Upper lobe of right lung (tissue), 1 donor: ENCODE data around the gene UBE2J1. TPM values are rescaled to one million over a fixed set of nuclear protein-coding genes. Genes with fewer than 3 reads are reported as not detected.
A peak's percentile ranks its signal among the peaks of the same experiment; 100 is the strongest.
"Not testable (repeated sequence)": the region's sequence is repeated elsewhere in the genome, so short reads cannot be mapped to it uniquely, and the experiment has no call there.

Source experiments
- ATAC-seq: fragments of 200-7000 bp; cut with Tn5 transposase; one replicate; pipeline ENCODE4 v1.9.1; 2020; ENCODE audit warnings: mild to moderate bottlenecking, moderate library complexity
- DNase-seq: peaks from one replicate; pipeline ENCODE4 v3.0.0-alpha.2; 2020
- H3K27ac ChIP-seq: fragments of 200-600 bp; one replicate; pipeline ENCODE4 v1.8.0; 2022
- H3K27me3 ChIP-seq: fragments of 200-600 bp; one replicate; pipeline ENCODE4 v1.8.0; 2022; ENCODE audit warnings: mild to moderate bottlenecking
- H3K36me3 ChIP-seq: fragments of 200-600 bp; one replicate; pipeline ENCODE4 v1.8.0; 2022
- H3K4me1 ChIP-seq: fragments of 200-600 bp; one replicate; pipeline ENCODE4 v1.8.0; 2022
- H3K4me3 ChIP-seq: fragments of 200-600 bp; one replicate; pipeline ENCODE4 v1.8.0; 2022; ENCODE audit warnings: mild to moderate bottlenecking
- H3K9me3 ChIP-seq: fragments of 200-600 bp; one replicate; pipeline ENCODE4 v1.8.0; 2022
- CTCF ChIP-seq: fragments of 200-600 bp; IDR thresholded peaks from one replicate; pipeline ENCODE4 v1.8.0; 2022; ENCODE audit warnings: antibody characterized with exemption
- intact Hi-C: fragments of 100-400 bp; cut with DNase I; formaldehyde crosslinking; loops from one replicate; pipeline ENCODE4 v1.11.0; 2022
- total RNA-seq: library from RNA; stranded (reverse); fragmentation: NEBNext Ultra II Directional; extraction: Animal tissue kit (Norgen Biotek cat#: 25700); gene quantifications from one replicate; pipeline ENCODE4 v1.2.1, GENCODE V29; 2021
- donor health status: DM: no; HTN: yes; CAD: no; lungs with severe emphysema.

UBE2J1 gene
- total RNA-seq, 1 donor from 2014 or later = 42.7 TPM

- TF ChIP-seq CTCF = no peak
- DNase-seq (no peak), ATAC-seq (peak; percentile 68)
- H3K4me1 ChIP-seq = peaks cover 15% of the 10 kb centered on the region
- H3K27me3 ChIP-seq = no peaks in the 10 kb centered on the region
- H3K9me3 ChIP-seq = no peaks in the 10 kb centered on the region
- no peaks in the 10 kb centered on the region for H3K36me3 ChIP-seq
- no peak overlapping the region for H3K27ac ChIP-seq
- intact Hi-C loops = no loop called here
- no peak overlapping the region for H3K4me3 ChIP-seq
Observed at GRCh38 chr6:89297695-89298351, 54.7 kb downstream of the UBE2J1 start.

- no peak for ATAC-seq
- intact Hi-C loops = no loop called here
- H3K4me3 ChIP-seq = no peak overlapping the region
- no peak overlapping the region for H3K27ac ChIP-seq
- H3K27me3 ChIP-seq = no peaks in the 10 kb centered on the region
- no peaks in the 10 kb centered on the region for H3K36me3 ChIP-seq
- peaks cover 15% of the 10 kb centered on the region for H3K4me1 ChIP-seq
- no peaks in the 10 kb centered on the region for H3K9me3 ChIP-seq
- no peak for DNase-seq
- no peak for TF ChIP-seq CTCF
Observed at GRCh38 chr6:89295981-89296380, 56.5 kb downstream of the UBE2J1 start.

GRCh38 chr6:89295116-89295515 lies 57.4 kb downstream of the UBE2J1 start:
- ATAC-seq, H3K36me3 ChIP-seq, intact Hi-C loops, H3K4me3 ChIP-seq, H3K27ac ChIP-seq, H3K9me3 ChIP-seq, H3K27me3 ChIP-seq, DNase-seq: not testable (repeated sequence)
- peaks cover 15% of the 10 kb centered on the region for H3K4me1 ChIP-seq

GRCh38 chr6:89291256-89291819 lies 61.2 kb downstream of the UBE2J1 start:
- H3K4me1 ChIP-seq = no peaks in the 10 kb centered on the region
- intact Hi-C loops = no loop called here
- no peaks in the 10 kb centered on the region for H3K36me3 ChIP-seq
- H3K4me3 ChIP-seq = no peak overlapping the region
- ATAC-seq (no peak), DNase-seq (no peak)
- no peak overlapping the region for H3K27ac ChIP-seq
- no peaks in the 10 kb centered on the region for H3K9me3 ChIP-seq
- no peak for TF ChIP-seq CTCF
- no peaks in the 10 kb centered on the region for H3K27me3 ChIP-seq

GRCh38 chr6:89290401-89291155 lies 61.9 kb downstream of the UBE2J1 start:
- Histone ChIP-seq H3K4me3 (no peak overlapping the region), H3K36me3 (no peaks in the 10 kb centered on the region), H3K4me1 (no peaks in the 10 kb centered on the region), H3K9me3 (no peaks in the 10 kb centered on the region), H3K27me3 (no peaks in the 10 kb centered on the region), H3K27ac (no peak overlapping the region)
- DNase-seq (peak; percentile 36), ATAC-seq (no peak)
- no peak for TF ChIP-seq CTCF
- intact Hi-C loops = no loop called here

GRCh38 chr6:89289710-89290109 lies 62.8 kb downstream of the UBE2J1 start:
- DNase-seq (no peak), ATAC-seq (no peak)
- Histone ChIP-seq H3K27ac (no peak overlapping the region), H3K9me3 (no peaks in the 10 kb centered on the region), H3K36me3 (no peaks in the 10 kb centered on the region), H3K27me3 (no peaks in the 10 kb centered on the region), H3K4me3 (no peak overlapping the region), H3K4me1 (no peaks in the 10 kb centered on the region)
- no peak for TF ChIP-seq CTCF
- intact Hi-C loops = no loop called here
